Endodermal cell (in vitro differentiated cells): ENCODE measurements around the gene ZNF768. TPM values are rescaled to one million over a fixed set of nuclear protein-coding genes. Genes with fewer than 3 reads are reported as not detected.

Experiments
- DNase-seq: peaks from one replicate; pipeline ENCODE4 v3.0.0-alpha.2; 2017
- H3K27ac ChIP-seq: 2 replicates; pipeline ENCODE4 v1.5.1; 2013; ENCODE audit warnings: mild to moderate bottlenecking, low read depth, low read length, moderate library complexity
- H3K27me3 ChIP-seq: 2 replicates; pipeline ENCODE4 v1.6.1; 2013; ENCODE audit warnings: mild to moderate bottlenecking, low read length, moderate library complexity; ENCODE audit not compliant: insufficient read depth, control insufficient read depth, poor library complexity, severe bottlenecking
- H3K36me3 ChIP-seq: 2 replicates; pipeline ENCODE4 v1.7.0; 2013; ENCODE audit warnings: mild to moderate bottlenecking, low read length, moderate library complexity; ENCODE audit not compliant: control insufficient read depth, insufficient read depth
- H3K4me1 ChIP-seq: one replicate; pipeline ENCODE4 v1.7.0; 2013; ENCODE audit warnings: low read length; ENCODE audit not compliant: control insufficient read depth, insufficient read depth
- H3K4me3 ChIP-seq: 2 replicates; pipeline ENCODE4 v1.5.1; 2013; ENCODE audit warnings: mild to moderate bottlenecking, low read length, moderate library complexity
- H3K9ac ChIP-seq: 2 replicates; pipeline ENCODE4 v1.6.1; 2013; ENCODE audit warnings: mild to moderate bottlenecking, low read length, moderate library complexity; ENCODE audit not compliant: poor library complexity, severe bottlenecking; ENCODE audit errors: extremely low read depth
- H3K9me3 ChIP-seq: 2 replicates; pipeline ENCODE4 v1.6.1; 2013; ENCODE audit warnings: mild to moderate bottlenecking, low read length, moderate library complexity; ENCODE audit not compliant: control insufficient read depth
- H3K27ac Mint-ChIP-seq: 2 replicates; pipeline ENCODE4 v1.8.0; 2020; ENCODE audit warnings: mixed read lengths
- H3K27me3 Mint-ChIP-seq: 2 replicates; pipeline ENCODE4 v1.8.0; 2021; ENCODE audit warnings: mild to moderate bottlenecking, mixed read lengths; ENCODE audit not compliant: insufficient read depth
- H3K36me3 Mint-ChIP-seq: 2 replicates; pipeline ENCODE4 v1.8.0; 2020; ENCODE audit warnings: low read depth, mixed read lengths
- H3K4me1 Mint-ChIP-seq: 2 replicates; pipeline ENCODE4 v1.8.0; 2020; ENCODE audit warnings: mixed read lengths
- H3K4me3 Mint-ChIP-seq: 2 replicates; pipeline ENCODE4 v1.8.0; 2020; ENCODE audit warnings: mild to moderate bottlenecking, moderate library complexity, mixed read lengths
- H3K9me3 Mint-ChIP-seq: 2 replicates; pipeline ENCODE4 v1.8.0; 2020; ENCODE audit warnings: mild to moderate bottlenecking, mixed read lengths
- CTCF ChIP-seq: fragments of 200-600 bp; sonication (generic); conservative IDR thresholded peaks from 2 replicates; pipeline ENCODE4 v1.5.0; 2021; ENCODE audit warnings: antibody characterized with exemption, mild to moderate bottlenecking
- WGBS, 2 experiments: methylation state at CpG; one replicate each; pipeline versions ENCODE4 v1.1.5 to v1.1.7; 2013; ENCODE audit warnings: missing lambda C conversion rate in 2 of 2, mixed read lengths in 1 of 2; ENCODE audit not compliant: insufficient coverage in 1 of 2, insufficient read length in 1 of 2; 5-methylcytosine and 5-hydroxymethylcytosine counted together
- total RNA-seq, 2 donors: library from RNA; stranded (reverse); fragmentation: NEBNext Ultra II Directional in 1 of 2; extraction: Animal tissue kit (Norgen Biotek cat#: 25700) in 1 of 2; gene quantifications; 2 replicates in 1 of 2; 3 replicates in 1 of 2; pipeline ENCODE4 v1.2.1, GENCODE V29; 2021

ZNF768 gene
- total RNA-seq, 2 donors from 2014 or later, result 47.0 to 59.2 TPM

GRCh38 chr16:30561089-30561816 is 34.9 kb upstream of the ZNF768 start:
- peak overlapping the region; percentile 58 for H3K4me3 Mint-ChIP-seq
- WGBS, 2 experiments, result 94% methylated on average over 31 to 46 of the region's 46 CpGs
- peaks cover 2% of the 10 kb centered on the region for H3K36me3 Mint-ChIP-seq
- H3K9me3 Mint-ChIP-seq, result no peaks in the 10 kb centered on the region
- H3K36me3 ChIP-seq, result peaks cover under 1% of the 10 kb centered on the region
- peaks cover 20% of the 10 kb centered on the region for H3K27me3 Mint-ChIP-seq
- no peaks in the 10 kb centered on the region for H3K4me1 ChIP-seq
- no peaks in the 10 kb centered on the region for H3K27me3 ChIP-seq
- no peak overlapping the region for H3K9ac ChIP-seq
- H3K27ac Mint-ChIP-seq, result no peak overlapping the region
- H3K27ac ChIP-seq, result no peak overlapping the region
- H3K9me3 ChIP-seq, result no peaks in the 10 kb centered on the region
- no peak overlapping the region for H3K4me3 ChIP-seq
- H3K4me1 Mint-ChIP-seq, result peaks cover 1% of the 10 kb centered on the region
- peak; percentile 76 for DNase-seq
- no peak for TF ChIP-seq CTCF

- Mint-ChIP-seq H3K4me1 (peaks cover 5% of the 10 kb centered on the region), H3K27ac (no peak overlapping the region), H3K9me3 (no peaks in the 10 kb centered on the region), H3K27me3 (peaks cover 14% of the 10 kb centered on the region), H3K36me3 (peaks cover 11% of the 10 kb centered on the region), H3K4me3 (no peak overlapping the region)
- Histone ChIP-seq H3K36me3 (peaks cover 14% of the 10 kb centered on the region), H3K9ac (no peak overlapping the region), H3K9me3 (no peaks in the 10 kb centered on the region), H3K4me3 (no peak overlapping the region), H3K27me3 (no peaks in the 10 kb centered on the region), H3K4me1 (no peaks in the 10 kb centered on the region), H3K27ac (no peak overlapping the region)
- 90 to 94% methylated on average over 2 to 6 of the region's 6 CpGs for WGBS, 2 experiments
- no peak for DNase-seq
- TF ChIP-seq CTCF, result no peak
Measured at GRCh38 chr16:30559690-30560089, 33.3 kb upstream of the ZNF768 start.

- Histone ChIP-seq H3K9me3 (no peaks in the 10 kb centered on the region), H3K9ac (no peak overlapping the region), H3K4me1 (peaks cover under 1% of the 10 kb centered on the region), H3K36me3 (peaks cover 20% of the 10 kb centered on the region), H3K4me3 (peak overlapping the region; percentile 41), H3K27ac (peak overlapping the region; percentile 94), H3K27me3 (no peaks in the 10 kb centered on the region)
- H3K27ac Mint-ChIP-seq, result peak overlapping the region; percentile 90
- H3K4me1 Mint-ChIP-seq, result peaks cover 5% of the 10 kb centered on the region
- no peak for TF ChIP-seq CTCF
- peak overlapping the region; percentile 74 for H3K4me3 Mint-ChIP-seq
- H3K27me3 Mint-ChIP-seq, result peaks cover 14% of the 10 kb centered on the region
- H3K36me3 Mint-ChIP-seq, result peaks cover 18% of the 10 kb centered on the region
- 90 to 93% methylated on average over 18 to 21 of the region's 21 CpGs for WGBS, 2 experiments
- no peaks in the 10 kb centered on the region for H3K9me3 Mint-ChIP-seq
- no peak for DNase-seq
Measured at GRCh38 chr16:30558789-30559377, 32.5 kb upstream of the ZNF768 start.
